ENCODE data around the gene RAB8A. TPM values are rescaled to one million over a fixed set of nuclear protein-coding genes. Genes with fewer than 3 reads are reported as not detected.

RAB8A gene
- total and polyA plus RNA-seq, 9 of the 15 experiments (the other 6 are each of a cell fraction or from before 2014, with no cell fraction given), result 11.2 to 102 (median 53.2) TPM

DNA sequence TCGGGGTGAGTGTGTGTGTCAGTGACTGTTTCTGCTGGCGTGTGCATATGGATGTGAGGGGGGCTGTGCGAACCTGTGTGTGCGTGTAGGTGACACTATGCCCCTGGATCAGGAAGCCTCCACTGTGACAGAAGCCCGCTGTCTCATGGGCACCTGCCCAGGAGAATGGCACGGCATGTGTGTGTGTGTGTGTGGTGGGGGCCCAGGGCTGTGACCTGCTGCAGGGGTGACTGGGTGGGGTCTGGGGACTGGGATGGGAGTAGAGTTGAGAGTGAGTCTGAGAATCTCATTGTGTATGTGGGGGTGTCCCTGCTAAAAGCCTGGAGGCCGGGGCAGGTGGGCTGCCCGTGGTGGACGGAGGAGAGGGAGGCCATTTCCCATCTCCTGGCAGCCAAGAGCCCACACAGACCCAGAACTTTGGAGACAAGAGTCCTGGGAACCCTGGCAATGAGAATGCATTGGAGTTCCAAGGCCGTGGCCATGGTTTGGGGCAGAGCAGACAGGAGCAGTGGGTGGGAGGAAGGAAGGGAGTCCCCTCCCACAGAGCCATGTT is 41.8 kb upstream of the RAB8A start (continued):
- TF ChIP-seq ZBTB7A (IDR thresholded peaks at IDR 0.05; ENCODE audit: borderline replicate concordance, control insufficient read depth, low read depth, low read length), result peak; percentile 23; the same call in 1 of the 2 replicates
- TF ChIP-seq, protein P1, sequence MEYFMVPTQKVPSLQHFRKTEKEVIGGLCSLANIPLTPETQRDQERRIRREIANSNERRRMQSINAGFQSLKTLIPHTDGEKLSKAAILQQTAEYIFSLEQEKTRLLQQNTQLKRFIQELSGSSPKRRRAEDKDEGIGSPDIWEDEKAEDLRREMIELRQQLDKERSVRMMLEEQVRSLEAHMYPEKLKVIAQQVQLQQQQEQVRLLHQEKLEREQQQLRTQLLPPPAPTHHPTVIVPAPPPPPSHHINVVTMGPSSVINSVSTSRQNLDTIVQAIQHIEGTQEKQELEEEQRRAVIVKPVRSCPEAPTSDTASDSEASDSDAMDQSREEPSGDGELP (CRISPR knock-in tag; IDR thresholded peaks at IDR 0.05; ENCODE audit: borderline replicate concordance), result no peak
- TF ChIP-seq ZNF133 (CRISPR knock-in tag; IDR thresholded peaks at IDR 0.05), result no peak
- TF ChIP-seq DMBX1 (CRISPR knock-in tag; IDR thresholded peaks at IDR 0.05; ENCODE audit: borderline replicate concordance), result no peak
- TF ChIP-seq, protein P2, sequence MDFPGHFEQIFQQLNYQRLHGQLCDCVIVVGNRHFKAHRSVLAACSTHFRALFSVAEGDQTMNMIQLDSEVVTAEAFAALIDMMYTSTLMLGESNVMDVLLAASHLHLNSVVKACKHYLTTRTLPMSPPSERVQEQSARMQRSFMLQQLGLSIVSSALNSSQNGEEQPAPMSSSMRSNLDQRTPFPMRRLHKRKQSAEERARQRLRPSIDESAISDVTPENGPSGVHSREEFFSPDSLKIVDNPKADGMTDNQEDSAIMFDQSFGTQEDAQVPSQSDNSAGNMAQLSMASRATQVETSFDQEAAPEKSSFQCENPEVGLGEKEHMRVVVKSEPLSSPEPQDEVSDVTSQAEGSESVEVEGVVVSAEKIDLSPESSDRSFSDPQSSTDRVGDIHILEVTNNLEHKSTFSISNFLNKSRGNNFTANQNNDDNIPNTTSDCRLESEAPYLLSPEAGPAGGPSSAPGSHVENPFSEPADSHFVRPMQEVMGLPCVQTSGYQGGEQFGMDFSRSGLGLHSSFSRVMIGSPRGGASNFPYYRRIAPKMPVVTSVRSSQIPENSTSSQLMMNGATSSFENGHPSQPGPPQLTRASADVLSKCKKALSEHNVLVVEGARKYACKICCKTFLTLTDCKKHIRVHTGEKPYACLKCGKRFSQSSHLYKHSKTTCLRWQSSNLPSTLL (IDR thresholded peaks at IDR 0.05), result no peak
- no peak for TF ChIP-seq ZNF764 (CRISPR knock-in tag; IDR thresholded peaks at IDR 0.05; ENCODE audit: low read depth)
- no peak for TF ChIP-seq GTF2E2 (tag; IDR thresholded peaks at IDR 0.05)
- no peak for TF ChIP-seq ZNF717 (CRISPR knock-in tag; IDR thresholded peaks at IDR 0.05)
- TF ChIP-seq, protein P3, sequence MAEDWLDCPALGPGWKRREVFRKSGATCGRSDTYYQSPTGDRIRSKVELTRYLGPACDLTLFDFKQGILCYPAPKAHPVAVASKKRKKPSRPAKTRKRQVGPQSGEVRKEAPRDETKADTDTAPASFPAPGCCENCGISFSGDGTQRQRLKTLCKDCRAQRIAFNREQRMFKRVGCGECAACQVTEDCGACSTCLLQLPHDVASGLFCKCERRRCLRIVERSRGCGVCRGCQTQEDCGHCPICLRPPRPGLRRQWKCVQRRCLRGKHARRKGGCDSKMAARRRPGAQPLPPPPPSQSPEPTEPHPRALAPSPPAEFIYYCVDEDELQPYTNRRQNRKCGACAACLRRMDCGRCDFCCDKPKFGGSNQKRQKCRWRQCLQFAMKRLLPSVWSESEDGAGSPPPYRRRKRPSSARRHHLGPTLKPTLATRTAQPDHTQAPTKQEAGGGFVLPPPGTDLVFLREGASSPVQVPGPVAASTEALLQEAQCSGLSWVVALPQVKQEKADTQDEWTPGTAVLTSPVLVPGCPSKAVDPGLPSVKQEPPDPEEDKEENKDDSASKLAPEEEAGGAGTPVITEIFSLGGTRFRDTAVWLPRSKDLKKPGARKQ (CRISPR knock-in tag; IDR thresholded peaks at IDR 0.05), result no peak
- TF ChIP-seq, protein P4, sequence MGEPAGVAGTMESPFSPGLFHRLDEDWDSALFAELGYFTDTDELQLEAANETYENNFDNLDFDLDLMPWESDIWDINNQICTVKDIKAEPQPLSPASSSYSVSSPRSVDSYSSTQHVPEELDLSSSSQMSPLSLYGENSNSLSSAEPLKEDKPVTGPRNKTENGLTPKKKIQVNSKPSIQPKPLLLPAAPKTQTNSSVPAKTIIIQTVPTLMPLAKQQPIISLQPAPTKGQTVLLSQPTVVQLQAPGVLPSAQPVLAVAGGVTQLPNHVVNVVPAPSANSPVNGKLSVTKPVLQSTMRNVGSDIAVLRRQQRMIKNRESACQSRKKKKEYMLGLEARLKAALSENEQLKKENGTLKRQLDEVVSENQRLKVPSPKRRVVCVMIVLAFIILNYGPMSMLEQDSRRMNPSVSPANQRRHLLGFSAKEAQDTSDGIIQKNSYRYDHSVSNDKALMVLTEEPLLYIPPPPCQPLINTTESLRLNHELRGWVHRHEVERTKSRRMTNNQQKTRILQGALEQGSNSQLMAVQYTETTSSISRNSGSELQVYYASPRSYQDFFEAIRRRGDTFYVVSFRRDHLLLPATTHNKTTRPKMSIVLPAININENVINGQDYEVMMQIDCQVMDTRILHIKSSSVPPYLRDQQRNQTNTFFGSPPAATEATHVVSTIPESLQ (CRISPR knock-in tag; IDR thresholded peaks at IDR 0.05), result no peak
- TF ChIP-seq MEF2D (tag; conservative IDR thresholded peaks at IDR 0.05; ENCODE audit: low read depth), result no peak
